ENCODE results near the gene ZNF688. TPM values are rescaled to one million over a fixed set of nuclear protein-coding genes. Genes with fewer than 3 reads are reported as not detected.

The ZNF688 gene
- total and polyA plus RNA-seq, 2 of the 13 experiments (the other 11 are each of a cell fraction or from before 2014, with no cell fraction given): 2.4 to 5.4 TPM

DNA sequence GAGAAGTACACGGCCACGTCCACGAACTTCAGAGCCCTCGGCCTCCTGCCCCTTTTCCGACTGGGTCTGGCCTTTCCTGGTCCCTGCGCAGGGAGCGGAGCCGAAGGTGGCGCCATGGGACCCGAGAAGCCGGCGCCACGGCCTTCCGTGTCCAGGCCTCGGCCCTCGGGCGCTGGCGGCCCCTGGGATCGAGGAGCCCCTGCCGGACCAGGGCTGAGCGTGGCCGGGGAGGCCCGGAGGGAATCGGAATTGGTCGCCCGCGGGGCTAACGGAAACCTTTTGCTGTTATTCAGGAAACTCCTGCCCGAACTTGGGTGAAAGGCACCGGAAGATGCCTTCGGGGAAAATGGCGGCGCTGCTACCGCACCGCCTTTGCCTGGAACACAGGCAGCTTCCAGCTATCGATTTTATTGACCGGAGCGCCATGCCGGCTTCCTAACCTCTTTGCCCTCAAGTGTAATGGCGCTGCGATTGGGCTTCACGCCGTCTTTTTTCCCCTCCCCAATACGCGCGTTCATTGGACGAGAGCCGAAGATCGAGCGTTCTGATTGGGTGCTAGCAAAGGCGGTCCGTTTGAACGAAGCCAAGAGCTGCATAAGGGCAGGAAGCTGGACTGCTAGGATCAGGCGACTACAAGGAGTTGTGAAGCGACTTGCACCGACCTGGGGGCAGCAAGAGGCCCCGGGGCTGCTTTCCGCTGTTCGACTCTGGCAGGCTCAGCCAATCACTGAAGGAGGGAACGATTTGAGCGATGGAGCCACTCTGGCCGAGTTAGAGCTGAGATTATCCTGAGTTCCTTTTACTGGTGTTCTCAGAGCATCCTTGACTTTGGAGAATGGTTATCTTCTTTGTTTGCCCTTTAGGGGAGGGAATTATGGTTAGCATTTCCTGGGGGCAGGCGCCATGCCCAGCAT, 38.7 kb upstream of the ZNF688 start, which contains the start of gene ZNF689 (continued):
- TF ChIP-seq ZBTB42 (CRISPR knock-in tag; IDR thresholded peaks at IDR 0.05): 0 out of 2 replicates have a peak, but pooled peaks have one; percentile 60
- 0 out of 2 replicates have a peak, but pooled peaks have one; percentile 85 for TF ChIP-seq MAF1 (CRISPR knock-in tag; IDR thresholded peaks at IDR 0.05; ENCODE audit: borderline replicate concordance)
- peak; percentile 55; the same call in 1 of the 2 replicates for TF ChIP-seq MIXL1 (CRISPR knock-in tag; IDR thresholded peaks at IDR 0.05)
- TF ChIP-seq, protein P1, sequence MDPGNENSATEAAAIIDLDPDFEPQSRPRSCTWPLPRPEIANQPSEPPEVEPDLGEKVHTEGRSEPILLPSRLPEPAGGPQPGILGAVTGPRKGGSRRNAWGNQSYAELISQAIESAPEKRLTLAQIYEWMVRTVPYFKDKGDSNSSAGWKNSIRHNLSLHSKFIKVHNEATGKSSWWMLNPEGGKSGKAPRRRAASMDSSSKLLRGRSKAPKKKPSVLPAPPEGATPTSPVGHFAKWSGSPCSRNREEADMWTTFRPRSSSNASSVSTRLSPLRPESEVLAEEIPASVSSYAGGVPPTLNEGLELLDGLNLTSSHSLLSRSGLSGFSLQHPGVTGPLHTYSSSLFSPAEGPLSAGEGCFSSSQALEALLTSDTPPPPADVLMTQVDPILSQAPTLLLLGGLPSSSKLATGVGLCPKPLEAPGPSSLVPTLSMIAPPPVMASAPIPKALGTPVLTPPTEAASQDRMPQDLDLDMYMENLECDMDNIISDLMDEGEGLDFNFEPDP (CRISPR knock-in tag; conservative IDR thresholded peaks at IDR 0.05): peak; percentile 95; the same call in 1 of the 2 replicates
- peak; percentile 91 for TF ChIP-seq YEATS2 (CRISPR knock-in tag; IDR thresholded peaks at IDR 0.05; ENCODE audit: borderline replicate concordance)
- TF ChIP-seq MED1 (CRISPR knock-in tag; IDR thresholded peaks at IDR 0.05): peak; percentile 85
- TF ChIP-seq MTA1 (CRISPR knock-in tag; IDR thresholded peaks at IDR 0.05; ENCODE audit: borderline replicate concordance): peak; percentile 65; the same call in 1 of the 2 replicates
- TF ChIP-seq ZNF616 (CRISPR knock-in tag; IDR thresholded peaks at IDR 0.05; ENCODE audit: low read depth): 0 out of 2 replicates have a peak, but pooled peaks have one; percentile 19
- TF ChIP-seq HES4 (CRISPR knock-in tag; IDR thresholded peaks at IDR 0.05; ENCODE audit: borderline replicate concordance): no peak; the same call in none of the 2 replicates
- TF ChIP-seq NFYC (CRISPR knock-in tag; IDR thresholded peaks at IDR 0.05): peak; percentile 100
- peak; percentile 84 for TF ChIP-seq POGZ (CRISPR knock-in tag; IDR thresholded peaks at IDR 0.05)
- TF ChIP-seq JUND (CRISPR knock-in tag; IDR thresholded peaks at IDR 0.05): no peak
- TF ChIP-seq ZNF790 (CRISPR knock-in tag; IDR thresholded peaks at IDR 0.05; ENCODE audit: borderline replicate concordance): peak; percentile 61; the same call in 1 of the 2 replicates
- peak; percentile 82; the same call in 1 of the 2 replicates for TF ChIP-seq SP140L (CRISPR knock-in tag; IDR thresholded peaks at IDR 0.05; ENCODE audit: borderline replicate concordance)
- TF ChIP-seq ZNF773 (CRISPR knock-in tag; IDR thresholded peaks at IDR 0.05; ENCODE audit: borderline replicate concordance): 0 out of 2 replicates have a peak, but pooled peaks have one; percentile 16
- TF ChIP-seq, protein P2, sequence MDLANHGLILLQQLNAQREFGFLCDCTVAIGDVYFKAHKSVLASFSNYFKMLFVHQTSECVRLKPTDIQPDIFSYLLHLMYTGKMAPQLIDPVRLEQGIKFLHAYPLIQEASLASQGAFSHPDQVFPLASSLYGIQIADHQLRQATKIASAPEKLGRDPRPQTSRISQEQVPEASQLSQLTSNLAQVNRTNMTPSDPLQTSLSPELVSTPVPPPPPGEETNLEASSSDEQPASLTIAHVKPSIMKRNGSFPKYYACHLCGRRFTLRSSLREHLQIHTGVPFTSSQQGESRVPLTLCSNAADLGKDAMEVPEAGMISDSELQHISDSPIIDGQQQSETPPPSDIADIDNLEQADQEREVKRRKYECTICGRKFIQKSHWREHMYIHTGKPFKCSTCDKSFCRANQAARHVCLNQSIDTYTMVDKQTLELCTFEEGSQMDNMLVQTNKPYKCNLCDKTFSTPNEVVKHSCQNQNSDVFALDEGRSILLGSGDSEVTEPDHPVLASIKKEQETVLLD (CRISPR knock-in tag; IDR thresholded peaks at IDR 0.05; ENCODE audit: low read depth): peak; percentile 79
- no peak for TF ChIP-seq TCF12 (IDR thresholded peaks at IDR 0.05)
- TF ChIP-seq TCF12 (CRISPR knock-in tag; IDR thresholded peaks at IDR 0.05): peak; percentile 88
- TF ChIP-seq RAD51 (IDR thresholded peaks at IDR 0.05; ENCODE audit: borderline replicate concordance): no peak
- peak; percentile 91 for TF ChIP-seq ZNF607 (CRISPR knock-in tag; IDR thresholded peaks at IDR 0.05; ENCODE audit: borderline replicate concordance)
- TF ChIP-seq, protein P3, sequence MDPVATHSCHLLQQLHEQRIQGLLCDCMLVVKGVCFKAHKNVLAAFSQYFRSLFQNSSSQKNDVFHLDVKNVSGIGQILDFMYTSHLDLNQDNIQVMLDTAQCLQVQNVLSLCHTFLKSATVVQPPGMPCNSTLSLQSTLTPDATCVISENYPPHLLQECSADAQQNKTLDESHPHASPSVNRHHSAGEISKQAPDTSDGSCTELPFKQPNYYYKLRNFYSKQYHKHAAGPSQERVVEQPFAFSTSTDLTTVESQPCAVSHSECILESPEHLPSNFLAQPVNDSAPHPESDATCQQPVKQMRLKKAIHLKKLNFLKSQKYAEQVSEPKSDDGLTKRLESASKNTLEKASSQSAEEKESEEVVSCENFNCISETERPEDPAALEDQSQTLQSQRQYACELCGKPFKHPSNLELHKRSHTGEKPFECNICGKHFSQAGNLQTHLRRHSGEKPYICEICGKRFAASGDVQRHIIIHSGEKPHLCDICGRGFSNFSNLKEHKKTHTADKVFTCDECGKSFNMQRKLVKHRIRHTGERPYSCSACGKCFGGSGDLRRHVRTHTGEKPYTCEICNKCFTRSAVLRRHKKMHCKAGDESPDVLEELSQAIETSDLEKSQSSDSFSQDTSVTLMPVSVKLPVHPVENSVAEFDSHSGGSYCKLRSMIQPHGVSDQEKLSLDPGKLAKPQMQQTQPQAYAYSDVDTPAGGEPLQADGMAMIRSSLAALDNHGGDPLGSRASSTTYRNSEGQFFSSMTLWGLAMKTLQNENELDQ (CRISPR knock-in tag; IDR thresholded peaks at IDR 0.05; ENCODE audit: borderline replicate concordance): no peak
- peak; percentile 94 for TF ChIP-seq ZNF205 (CRISPR knock-in tag; IDR thresholded peaks at IDR 0.05)
- TF ChIP-seq YEATS4 (CRISPR knock-in tag; IDR thresholded peaks at IDR 0.05; ENCODE audit: borderline replicate concordance): peak; percentile 99
- peak; percentile 38 for TF ChIP-seq MEIS2 (CRISPR knock-in tag; IDR thresholded peaks at IDR 0.05)

All from HepG2 (cell line).